Aortic smooth muscle cell (primary cell): ENCODE data around the gene MSTO1. TPM values are rescaled to one million over a fixed set of nuclear protein-coding genes. Genes with fewer than 3 reads are reported as not detected.

Experiments used
- total RNA-seq: library from RNA; depleted of rRNA; stranded (reverse); fragments of >200 nt; gene quantifications from 2 replicates; pipeline ENCODE4 v1.2.3, GENCODE V29; 2014

MSTO1 gene
- total RNA-seq = 20.3 and 31.2 TPM in 2 replicates

DNA sequence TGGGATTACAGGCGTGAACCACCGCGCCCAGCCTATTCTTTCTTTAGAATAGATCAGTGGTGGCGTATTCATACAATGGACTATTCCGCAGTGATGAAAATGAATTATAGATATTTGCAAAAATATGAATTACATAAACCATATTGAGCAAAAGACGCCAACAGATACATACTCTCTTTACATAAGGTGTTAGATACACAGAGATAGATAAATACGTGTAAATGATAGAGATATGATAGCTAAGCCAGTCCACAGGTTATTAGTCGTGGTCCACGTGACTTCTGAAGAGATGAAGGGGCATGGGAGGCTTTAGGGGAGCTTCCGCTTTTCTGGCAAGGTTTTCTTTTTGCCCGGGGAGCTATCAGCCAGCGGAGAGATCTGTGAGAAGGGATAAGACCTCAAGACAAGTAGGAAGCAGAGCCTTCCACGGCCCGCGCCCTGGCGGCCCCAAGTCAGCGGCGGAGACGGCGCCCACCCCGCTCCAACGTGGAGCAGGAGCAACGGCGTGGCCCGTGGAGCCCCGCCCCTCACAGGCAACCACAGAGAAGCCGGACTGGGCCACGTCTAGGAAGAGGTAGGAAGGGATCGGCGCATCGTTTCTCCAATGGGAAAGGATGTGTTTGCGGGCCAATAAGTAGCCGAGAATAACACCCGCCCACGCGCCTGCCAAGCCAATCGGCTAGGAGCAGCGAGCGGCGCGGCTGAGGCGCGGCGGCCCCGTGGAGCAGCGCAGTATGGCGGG is at the start of gene MSTO1:
MSTO1 (plus strand) TSS at position 704 of the 742 bp plus-strand sequence; CDS start at position 735, 31 bp downstream.

GRCh38 chr1:155562581-155563376 is 47.2 kb upstream of the MSTO1 start, which contains the start of gene ASH1L:
Gene ASH1L (minus strand): TSS chr1:155562803. CDS start chr1:155521519, 41,284 bp downstream.

Other genes starting within 250 kb of the MSTO1 start
- gene ASH1L, start 47.4 kb upstream of the MSTO1 start, total RNA-seq = 30.3 and 35.9 TPM in 2 replicates
- gene YY1AP1, start 78.6 kb downstream of the MSTO1 start, total RNA-seq = 44.4 and 55.1 TPM in 2 replicates
- 45.8 and 49.7 TPM in 2 replicates for gene DAP3, start 78.9 kb downstream of the MSTO1 start, total RNA-seq
- gene GON4L, start 247.0 kb downstream of the MSTO1 start, total RNA-seq = 28.7 and 34.8 TPM in 2 replicates
- 80.1 and 93.3 TPM in 2 replicates for gene SYT11, start 249.3 kb downstream of the MSTO1 start, total RNA-seq